GM19395 (cell line): ENCODE results near the gene SLC38A3.

Experiments
- ATAC-seq: cut with Tn5 transposase; IDR thresholded peaks from one replicate; pipeline ENCODE4 v1.9.1; 2021; ENCODE audit warnings: mild to moderate bottlenecking, moderate library complexity; ENCODE audit not compliant: unreplicated experiment

Gene SLC38A3

DNA sequence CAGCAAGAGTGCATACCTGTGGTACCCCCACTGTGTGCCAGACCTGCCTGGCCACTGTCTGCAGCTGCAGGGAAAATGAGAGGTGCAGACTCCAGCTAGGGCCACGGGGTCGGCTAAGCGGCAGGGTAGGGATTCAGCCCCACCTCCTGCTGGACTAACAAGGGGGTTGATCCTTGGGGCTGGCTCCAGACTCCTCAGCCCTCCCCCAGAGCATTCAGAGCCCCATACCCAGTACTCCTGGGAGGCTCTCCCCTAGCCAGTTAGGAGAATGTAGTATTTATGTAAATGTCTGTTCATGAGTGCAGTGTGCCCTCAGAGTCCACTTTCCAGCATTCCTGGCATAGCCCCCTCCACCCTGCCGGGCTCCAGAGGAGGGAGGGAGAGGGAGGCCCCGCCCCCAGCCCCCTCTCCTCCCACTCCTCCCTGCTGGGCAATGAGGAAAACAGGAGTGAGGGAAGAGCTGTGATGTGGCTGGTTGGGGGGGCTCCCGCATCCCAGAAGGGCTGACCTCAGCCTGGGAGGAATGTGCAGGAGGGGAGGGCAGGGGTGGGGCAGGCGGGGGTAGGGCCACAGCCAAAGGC lies 59.4 kb downstream of the SLC38A3 start:
- ATAC-seq: no peak

DNA sequence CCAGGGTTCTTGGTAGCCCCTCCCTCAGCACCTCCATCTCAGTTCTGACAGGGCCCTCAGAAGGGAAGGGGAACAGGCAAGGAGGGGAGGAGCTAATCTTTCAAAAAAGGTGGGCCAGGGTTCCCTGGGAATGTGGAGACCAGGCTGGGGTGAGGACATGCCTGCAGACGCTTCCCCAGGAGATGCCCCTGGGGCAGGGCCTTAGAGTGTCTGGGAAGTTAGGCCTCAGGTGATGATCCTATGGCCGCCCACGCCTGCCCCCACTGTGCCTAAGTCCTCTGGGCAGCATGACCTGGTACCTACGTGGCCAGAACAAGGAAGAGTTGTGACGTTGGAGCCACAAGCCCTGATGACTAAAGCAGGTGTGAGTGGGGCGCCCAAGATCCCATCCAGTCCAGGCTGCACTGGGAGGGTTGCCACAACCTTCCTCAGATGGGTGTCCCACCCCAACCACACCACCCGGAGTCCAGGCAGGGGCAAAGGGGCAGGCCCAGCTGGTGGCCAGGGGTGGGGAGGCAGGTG lies 60.0 kb downstream of the SLC38A3 start:
- no peak for ATAC-seq

DNA sequence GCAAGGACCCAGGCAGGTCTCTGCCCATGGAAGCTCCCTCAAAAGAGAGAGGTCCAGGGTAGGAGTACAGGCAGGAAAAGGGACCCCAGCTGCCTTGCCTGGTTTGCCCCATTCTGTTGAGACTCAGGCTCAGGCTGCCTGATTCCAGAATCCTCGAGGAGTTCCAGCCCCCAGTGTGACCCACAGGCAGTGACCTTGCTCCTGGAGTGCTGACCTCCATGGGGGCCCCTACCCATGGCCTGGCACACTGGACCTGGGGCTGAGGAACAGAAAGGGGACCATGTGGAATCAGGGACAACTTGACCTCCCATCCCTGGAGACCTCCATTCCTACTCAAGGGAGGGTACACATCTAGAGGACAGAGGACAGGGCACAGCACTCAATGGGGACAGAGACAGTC lies 60.5 kb downstream of the SLC38A3 start:
- no peak for ATAC-seq

DNA sequence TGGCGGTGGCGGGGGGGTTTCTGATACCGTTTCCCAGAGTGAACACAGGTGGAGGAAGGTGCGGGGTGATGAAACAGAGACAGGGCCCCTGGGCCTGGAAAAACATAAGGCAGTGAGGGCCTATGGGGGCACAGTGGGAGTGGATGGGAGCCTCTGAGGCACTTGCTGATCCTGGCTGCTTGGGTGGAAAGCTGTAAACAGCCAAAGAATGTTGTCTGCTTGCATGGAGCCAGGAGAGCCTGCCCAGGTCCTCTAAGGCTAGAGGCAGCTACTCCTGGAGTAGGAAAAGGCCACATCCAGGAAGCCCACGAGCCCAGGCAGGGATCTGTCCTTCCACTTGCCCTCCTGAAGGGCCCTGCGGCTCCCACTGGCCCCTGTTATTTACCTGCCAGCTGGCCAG lies 60.9 kb downstream of the SLC38A3 start:
- ATAC-seq: no peak

DNA sequence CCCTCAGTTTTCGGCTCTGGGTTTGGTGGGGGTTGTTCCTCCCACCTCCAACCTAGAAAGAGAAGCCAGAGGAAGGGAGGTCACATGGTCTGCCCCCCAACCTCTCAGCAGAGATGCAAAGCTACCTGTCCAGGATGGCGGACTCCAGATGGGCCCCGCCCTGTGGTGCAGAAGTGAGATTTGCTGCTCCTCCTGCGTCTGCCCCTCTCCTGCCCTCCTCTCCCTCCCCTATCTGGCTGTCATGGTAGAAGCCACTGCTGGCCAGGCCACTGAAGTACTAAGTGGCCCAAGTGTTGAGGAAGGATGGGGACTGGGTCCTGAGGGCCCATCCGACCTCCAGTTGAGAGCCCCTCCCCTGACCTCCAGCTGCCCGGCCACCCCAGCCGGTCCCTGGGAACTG lies 61.8 kb downstream of the SLC38A3 start:
- no peak for ATAC-seq

DNA sequence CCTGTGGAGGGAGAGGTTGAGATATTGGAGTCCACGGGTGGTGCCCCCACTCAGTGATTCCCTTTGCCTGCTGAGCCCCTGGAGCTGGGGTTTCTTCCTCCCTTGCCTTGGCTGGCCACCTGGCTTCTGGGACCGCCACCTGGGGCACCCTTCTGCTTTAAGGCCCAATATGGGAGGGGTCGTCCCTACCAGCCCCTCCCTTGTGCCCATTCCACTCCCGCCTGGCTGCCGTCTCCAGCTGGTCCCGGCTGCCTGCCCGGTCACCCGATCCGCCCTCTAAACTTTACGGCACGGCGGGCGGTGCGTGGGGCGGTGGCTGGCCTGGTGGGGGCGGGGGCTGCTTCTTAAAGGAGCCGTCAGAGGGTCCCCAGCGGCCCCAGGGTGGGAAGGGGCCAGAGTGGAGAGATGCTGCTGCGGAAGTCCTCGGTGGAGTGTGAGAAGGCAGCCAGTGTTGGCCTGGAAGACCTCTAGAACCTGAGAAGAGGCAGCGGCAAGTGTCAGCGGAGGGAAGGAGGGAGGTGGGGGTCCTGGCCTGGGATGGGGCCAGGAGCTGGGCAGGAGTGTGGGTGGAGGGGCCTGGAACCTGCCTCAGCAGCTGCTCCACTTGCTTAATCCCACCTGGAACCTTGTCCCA lies 62.3 kb downstream of the SLC38A3 start:
- ATAC-seq: no peak

DNA sequence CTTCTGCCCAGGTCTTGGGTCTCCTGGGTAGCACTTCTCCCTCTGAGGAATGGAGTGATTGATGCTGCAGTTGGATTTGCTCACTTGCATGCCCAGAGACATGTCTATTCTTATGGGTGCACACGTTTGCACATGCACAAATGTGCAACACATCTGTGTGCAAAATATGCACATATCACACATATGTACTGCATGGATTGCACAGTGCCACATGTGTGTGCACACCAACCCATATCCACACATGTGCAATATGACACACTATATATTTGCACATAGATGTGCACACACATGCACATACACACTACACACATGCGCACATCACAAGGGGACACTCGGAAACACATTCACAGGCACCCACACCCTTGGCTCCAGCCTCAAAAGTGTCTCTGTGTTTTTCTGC lies 63.2 kb downstream of the SLC38A3 start:
- ATAC-seq: no peak

DNA sequence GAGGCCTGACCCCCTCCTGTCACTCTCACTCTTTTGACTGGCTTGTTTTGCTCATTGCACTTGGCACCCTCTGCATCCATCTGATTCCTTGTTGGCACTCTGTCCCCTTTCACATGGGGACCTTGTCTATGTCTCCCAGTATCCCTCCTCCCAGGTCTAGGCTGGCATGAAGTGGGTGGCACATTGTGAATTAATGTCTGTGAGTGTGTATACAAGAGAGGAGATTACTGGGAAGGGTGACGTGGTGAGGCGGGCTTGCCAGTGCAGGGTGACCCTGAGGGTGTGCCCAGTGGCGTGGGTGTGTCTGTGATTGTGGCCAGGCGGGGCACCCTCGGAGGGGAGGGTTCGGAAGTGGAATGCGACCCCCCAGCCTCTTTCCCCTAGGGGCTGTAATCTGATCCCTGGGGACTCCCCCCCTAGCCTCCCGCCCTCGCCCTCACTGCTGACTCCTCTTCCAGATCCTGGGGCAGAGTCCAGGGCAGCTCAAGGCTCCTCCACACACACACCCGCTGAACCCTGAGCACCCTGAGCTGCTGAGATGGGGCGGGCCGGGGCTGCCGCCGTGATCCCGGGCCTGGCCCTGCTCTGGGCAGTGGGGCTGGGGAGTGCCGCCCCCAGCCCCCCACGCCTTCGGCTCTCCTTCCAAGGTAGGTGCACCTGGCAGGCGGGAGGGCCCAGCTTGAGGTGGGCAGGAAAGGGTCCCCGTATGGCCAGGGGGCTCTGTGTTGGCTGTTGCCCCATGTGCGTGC lies 63.8 kb downstream of the SLC38A3 start, which contains the start of gene SEMA3B:
Gene SEMA3B (plus strand): TSS at position 445 of the 749 bp plus-strand sequence. CDS start 94 bp downstream, at position 539.
- no peak for ATAC-seq

DNA sequence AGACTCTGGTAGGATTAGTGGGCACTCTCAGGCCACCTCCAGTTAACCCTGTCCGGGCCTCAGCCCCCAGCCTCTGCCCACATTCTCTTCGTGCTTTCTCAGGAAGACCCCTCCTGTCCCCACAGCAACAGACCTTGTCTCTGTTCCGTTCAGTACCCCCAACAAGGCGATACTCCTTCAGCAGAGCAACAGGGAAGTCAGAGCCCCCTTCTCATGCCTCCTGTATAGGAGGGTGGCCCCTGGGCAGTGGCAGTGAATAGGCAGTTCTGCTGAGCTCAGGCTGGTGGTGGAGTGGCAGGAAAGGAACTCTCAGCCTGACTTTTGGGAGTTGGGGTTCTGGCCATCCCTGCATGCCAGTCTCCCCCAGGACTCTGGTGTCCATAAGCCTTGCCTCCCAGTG lies 64.4 kb downstream of the SLC38A3 start:
- ATAC-seq: no peak

DNA sequence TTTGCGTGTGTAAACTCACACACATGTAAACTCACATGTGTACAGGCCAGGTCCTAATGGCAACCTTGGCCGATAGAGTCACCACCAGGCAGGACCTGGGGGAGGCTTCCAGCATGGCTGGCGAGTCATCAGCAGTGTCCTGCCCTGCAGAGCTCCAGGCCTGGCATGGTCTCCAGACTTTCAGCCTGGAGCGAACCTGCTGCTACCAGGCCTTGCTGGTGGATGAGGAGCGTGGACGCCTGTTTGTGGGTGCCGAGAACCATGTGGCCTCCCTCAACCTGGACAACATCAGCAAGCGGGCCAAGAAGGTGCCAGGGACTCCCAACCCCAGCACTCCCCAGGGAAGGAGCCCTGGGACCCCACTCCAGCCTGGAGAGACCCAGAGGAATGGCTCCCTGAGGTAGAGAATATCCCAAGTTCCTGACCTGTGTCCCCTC lies 64.9 kb downstream of the SLC38A3 start:
- ATAC-seq: no peak

DNA sequence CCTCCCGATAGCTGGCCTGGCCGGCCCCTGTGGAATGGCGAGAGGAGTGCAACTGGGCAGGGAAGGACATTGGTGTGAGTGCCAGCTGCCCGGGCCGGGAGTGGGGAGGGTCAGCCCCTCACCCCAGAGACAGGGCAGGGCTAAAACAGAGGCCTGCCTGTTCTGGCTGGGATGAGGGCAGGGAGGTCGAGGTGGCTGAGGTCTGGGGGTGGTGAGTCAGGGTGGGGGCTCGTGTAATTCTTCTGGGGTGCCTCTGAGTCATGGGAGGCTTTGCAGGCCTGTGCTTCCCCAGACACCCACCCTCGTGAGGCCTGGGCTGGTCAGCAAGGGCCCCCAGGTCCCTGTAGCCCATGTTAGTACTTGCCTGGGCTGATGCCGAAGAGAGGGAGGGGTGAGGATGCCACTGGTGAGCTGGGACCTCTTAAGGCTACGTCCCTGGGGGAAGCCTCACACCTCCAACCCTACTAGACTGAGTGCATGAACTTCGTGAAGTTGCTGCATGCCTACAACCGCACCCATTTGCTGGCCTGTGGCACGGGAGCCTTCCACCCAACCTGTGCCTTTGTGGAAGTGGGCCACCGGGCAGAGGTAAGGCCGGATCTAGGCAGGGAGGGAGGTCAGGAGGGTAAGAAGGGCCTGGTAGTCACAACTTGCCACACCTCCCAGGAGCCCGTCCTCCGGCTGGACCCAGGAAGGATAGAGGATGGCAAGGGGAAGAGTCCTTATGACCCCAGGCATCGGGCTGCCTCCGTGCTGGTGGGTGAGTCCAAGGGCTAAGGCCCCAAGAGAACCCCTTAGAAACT lies 65.6 kb downstream of the SLC38A3 start:
- no peak for ATAC-seq
